ENCODE results near the gene ZBTB1. TPM values are rescaled to one million over a fixed set of nuclear protein-coding genes. Genes with fewer than 3 reads are reported as not detected.
A peak's percentile ranks its signal among the peaks of the same experiment; 100 is the strongest.
"Not testable (repeated sequence)": the region's sequence is repeated elsewhere in the genome, so short reads cannot be mapped to it uniquely, and the experiment has no call there.

The ZBTB1 gene
- total RNA-seq, 2 donors from 2014 or later = 49.6 to 69.7 TPM

DNA sequence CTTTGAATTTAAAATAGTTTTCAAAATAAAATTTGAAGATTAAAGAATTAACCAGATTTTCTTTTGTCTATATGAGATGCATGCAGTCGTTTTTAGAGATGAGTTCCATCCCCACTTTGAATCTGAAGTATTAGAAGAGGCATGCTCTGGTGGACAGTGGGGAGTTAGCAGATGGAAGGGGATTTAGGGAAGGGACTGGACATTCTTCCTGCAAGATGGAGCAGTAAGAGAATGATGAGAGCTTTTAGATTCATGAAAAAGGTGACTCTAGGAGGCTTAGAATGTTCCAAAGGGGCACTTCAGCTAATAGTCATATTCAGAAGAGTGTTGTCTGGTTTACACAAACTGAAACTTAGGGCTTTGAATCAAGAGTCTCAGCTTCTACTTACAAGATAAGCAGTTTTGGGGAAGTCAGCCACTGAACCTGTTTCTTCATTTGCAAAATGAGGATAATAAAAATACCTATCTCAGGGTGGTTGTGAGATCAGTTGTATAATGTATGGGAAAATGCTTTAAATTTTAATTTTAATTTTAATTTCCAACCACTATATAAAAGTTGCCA is 3.7 kb downstream of the ZBTB1 start:
- DNase-seq (ENCODE audit: low spot score in 2 of 2) (no peak), ATAC-seq (no peak)
- H3K9me3 Mint-ChIP-seq = no peaks in the 10 kb centered on the region
- peaks cover 10 to 18% of the 10 kb centered on the region in 2 donors for H3K36me3 Mint-ChIP-seq
- peak overlapping the region; percentile 89 to 97 for H3K27ac Mint-ChIP-seq

DNA sequence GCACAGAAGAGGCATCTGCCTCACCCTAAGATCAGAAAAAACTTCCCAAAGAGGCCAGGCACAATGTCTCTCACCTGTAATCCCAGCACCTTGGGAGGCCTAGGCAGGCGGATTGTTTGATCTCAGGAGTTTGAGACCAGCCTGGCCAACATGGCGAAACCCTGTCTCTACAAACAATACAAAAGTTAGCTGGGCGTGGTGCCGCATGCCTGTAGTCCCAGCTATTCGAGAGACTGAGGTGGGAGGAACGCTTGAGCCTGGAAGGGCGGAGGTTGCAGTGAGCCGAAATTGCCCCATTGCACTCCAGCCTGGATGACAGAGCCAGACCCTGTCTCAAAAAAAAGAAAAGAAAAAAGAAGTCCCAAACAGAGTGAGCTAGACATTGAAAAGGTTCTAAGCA is 4.5 kb downstream of the ZBTB1 start:
- ATAC-seq (no peak), DNase-seq (ENCODE audit: low spot score in 2 of 2) (no peak)
- Mint-ChIP-seq H3K27ac (peak overlapping the region; percentile 89 to 97), H3K36me3 (peaks cover 10 to 23% of the 10 kb centered on the region in 2 donors), H3K9me3 (no peaks in the 10 kb centered on the region)

DNA sequence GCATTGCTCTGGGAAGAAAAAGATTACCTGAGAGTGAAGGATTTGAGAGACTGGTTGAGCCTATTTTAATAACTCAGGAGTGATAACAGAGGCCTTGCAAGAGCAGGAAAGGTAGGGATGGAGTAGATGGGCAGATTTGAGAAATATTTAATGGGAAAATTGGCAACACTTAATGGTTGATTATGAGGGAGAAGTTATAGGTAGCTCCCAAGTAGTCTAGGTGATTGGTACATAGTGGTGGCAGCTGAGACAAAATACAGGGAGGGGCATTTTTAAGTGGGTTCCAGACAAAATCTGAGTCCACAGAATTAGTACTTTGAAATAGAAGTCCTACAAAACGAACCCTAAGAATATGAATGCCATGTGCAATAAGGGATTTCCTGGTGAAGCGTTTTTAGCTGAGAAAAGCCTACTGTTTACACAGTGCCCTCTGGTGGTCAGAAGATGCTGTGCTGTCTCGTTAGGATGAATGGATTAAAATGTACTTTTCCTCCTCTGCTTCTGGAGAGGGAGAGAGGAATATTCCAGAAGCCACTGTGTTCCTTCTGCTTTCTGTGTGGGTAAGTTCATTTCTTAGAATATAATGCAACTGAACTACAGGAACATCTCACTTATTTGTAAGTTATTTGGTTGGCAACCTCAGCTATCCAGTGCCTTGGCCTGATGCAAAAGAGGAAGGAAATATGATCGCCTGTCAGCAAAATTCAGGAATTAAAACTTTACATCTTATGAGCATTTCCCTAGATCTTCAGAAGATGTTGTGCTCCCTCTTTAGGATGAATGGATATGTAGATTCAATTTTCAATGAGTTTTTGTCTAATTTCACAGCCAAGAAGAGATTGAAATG is 6.5 kb downstream of the ZBTB1 start:
- peaks cover 0 to 16% of the 10 kb centered on the region in 2 donors for H3K36me3 Mint-ChIP-seq

DNA sequence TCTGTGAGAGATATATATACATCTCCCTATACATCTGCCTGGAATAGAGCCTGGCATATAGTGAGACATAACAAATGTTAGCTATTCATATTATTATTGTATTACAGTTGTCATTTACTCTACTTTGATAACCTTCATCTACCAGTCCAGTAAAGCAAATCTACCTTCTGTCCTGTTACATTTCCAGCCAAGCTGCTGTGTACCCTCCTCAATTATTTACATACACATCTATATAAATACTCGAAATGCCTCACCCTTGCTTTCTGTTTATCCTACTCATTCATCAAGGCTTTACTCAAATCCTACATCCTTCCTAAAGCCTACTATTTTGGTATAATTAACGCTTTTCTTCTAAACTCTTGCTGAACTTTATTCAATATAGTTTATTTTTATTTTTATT is 8.7 kb downstream of the ZBTB1 start:
- H3K36me3 Mint-ChIP-seq = peaks cover 0 to 8% of the 10 kb centered on the region in 2 donors
- no peak overlapping the region for H3K27ac Mint-ChIP-seq
- no peak for DNase-seq (ENCODE audit: low spot score in 2 of 2)
- no peaks in the 10 kb centered on the region for H3K9me3 Mint-ChIP-seq
- ATAC-seq = no peak

More for the DNA sequence above, 6.5 kb downstream of the ZBTB1 start:
- ATAC-seq (no peak), DNase-seq (ENCODE audit: low spot score in 2 of 2) (peak in 1 of 2 donors; percentile 68)
- Mint-ChIP-seq H3K27ac (peak overlapping the region; percentile 44 to 89), H3K9me3 (no peaks in the 10 kb centered on the region)

DNA sequence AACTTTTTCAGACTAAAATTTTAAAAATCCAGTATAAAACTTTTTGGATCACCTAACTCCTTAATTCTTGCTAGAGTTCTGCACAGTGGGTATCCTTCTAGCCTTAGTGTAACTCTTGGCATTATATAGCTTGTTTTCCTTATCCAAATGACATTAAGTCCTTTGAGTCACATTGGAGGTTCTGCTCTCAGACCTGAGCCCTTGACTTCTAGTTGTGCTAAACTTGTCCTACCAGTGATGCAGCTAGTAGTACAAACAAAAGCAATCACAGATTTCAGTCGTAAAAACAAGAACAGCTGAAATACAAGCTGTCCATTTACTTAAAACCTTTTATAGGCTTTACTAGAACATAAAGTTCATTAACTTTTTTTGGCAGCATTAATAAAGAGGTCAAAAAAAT is 10.5 kb downstream of the ZBTB1 start:
- no peak for DNase-seq (ENCODE audit: low spot score in 2 of 2)
- Mint-ChIP-seq H3K9me3 (no peaks in the 10 kb centered on the region), H3K27ac (no peak overlapping the region), H3K36me3 (peaks cover 0 to 8% of the 10 kb centered on the region in 2 donors)
- ATAC-seq = no peak

DNA sequence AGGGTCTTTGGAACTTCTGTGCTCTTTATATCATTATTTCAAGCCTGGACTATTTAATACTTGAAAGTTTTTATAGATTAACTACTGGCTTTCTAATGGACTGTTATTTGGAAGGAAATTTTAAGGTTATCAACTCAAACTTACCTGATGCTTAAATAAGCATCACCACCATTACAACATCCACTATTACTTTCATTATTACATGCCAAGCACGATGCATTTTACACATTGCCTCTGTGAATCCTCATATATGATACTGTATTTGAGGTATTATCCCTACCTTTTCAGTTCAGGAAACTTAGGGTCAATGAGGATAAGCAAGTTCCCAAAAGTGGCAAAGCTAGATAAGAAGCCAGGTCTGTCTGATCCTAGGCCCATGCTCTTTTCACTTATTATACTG is 12.4 kb downstream of the ZBTB1 start:
- no peak overlapping the region for H3K27ac Mint-ChIP-seq
- no peak for ATAC-seq

DNA sequence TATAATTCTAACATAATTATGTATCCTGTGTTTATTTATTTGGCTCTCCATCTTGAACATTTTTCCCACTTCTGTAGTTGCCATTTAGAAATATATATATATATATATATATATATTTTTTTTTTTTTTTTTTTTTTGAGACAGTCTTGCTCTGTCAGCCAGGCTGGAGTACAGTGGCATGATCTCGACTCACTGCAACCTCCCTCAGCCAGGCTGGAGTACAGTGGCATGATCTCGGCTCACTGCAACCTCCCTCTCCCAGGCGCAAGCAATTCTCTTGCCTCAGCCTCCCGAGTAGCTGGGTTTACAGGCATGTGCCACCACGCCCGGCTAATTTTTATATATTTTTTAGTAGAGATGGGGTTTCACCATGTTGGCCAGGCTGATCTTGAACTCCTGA is 13.1 kb downstream of the ZBTB1 start:
- H3K27ac Mint-ChIP-seq; H3K36me3 Mint-ChIP-seq; H3K9me3 Mint-ChIP-seq; DNase-seq (ENCODE audit: low spot score in 2 of 2); ATAC-seq: not testable (repeated sequence)

More for the DNA sequence above, 12.4 kb downstream of the ZBTB1 start:
- no peaks in the 10 kb centered on the region for H3K9me3 Mint-ChIP-seq
- peaks cover 0 to 8% of the 10 kb centered on the region in 2 donors for H3K36me3 Mint-ChIP-seq
- no peak for DNase-seq (ENCODE audit: low spot score in 2 of 2)

DNA sequence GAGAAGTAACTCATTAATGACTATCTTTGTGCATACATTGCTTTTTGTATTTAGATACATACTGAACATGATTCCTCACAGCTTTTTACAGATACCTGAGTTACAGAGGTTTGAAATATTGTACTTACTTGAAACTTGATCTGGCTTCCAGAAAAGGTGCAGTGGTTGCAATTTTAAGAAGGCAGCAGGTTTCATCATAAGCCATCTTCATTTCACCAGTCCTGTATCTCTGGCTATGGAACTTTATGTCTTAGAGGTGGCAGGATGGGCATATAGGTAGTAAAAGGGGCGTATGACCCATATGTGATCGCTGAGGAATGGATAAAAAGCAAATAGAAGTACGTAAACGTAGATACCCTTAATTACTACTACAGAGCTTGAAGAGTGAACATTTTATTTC is 13.7 kb downstream of the ZBTB1 start:
- Mint-ChIP-seq H3K36me3 (peaks cover 0 to 8% of the 10 kb centered on the region in 2 donors), H3K27ac (no peak overlapping the region), H3K9me3 (no peaks in the 10 kb centered on the region)
- no peak for DNase-seq (ENCODE audit: low spot score in 2 of 2)
- no peak for ATAC-seq

DNA sequence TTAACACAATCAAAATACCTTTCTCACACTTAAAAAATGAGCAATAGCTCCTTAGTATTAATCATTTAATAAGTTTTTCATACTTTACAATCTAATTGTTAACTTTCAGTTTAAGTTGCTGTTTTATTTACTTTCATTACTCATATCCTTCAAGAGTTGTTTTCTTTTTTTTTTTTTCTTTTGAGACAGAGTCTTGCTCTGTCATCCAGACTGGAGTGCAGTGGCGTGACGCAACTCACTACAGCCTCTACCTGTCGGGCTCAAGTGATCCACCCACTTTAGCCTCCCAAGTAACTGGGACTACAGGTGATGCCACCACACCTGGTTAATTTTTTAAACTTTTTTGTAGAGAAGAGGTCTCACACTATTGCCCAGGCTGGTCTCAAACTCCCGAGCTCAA is 16.1 kb downstream of the ZBTB1 start:
- no peaks in the 10 kb centered on the region for H3K9me3 Mint-ChIP-seq

DNA sequence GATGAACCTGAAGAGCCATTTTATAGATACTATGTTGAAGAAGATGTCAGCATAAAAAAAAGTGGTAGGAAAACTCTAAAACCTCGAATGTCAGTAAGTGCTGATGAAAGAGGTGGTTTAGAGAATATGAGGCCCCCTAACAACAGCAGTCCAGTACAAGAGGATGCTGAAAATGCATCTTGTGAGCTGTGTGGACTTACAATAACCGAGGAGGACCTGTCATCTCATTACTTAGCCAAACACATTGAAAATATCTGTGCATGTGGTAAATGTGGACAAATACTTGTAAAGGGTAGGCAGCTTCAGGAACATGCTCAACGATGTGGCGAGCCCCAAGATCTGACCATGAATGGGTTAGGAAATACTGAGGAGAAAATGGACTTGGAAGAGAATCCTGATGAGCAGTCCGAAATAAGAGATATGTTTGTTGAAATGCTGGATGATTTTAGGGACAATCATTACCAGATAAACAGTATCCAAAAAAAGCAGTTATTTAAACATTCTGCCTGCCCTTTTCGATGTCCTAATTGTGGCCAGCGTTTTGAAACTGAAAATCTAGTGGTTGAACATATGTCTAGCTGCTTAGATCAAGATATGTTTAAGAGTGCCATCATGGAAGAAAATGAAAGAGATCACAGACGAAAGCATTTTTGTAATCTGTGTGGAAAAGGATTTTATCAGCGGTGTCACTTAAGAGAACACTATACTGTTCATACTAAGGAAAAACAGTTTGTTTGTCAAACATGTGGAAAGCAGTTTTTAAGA is 18.2 kb downstream of the ZBTB1 start:
- Mint-ChIP-seq H3K9me3 (no peaks in the 10 kb centered on the region), H3K27ac (no peak overlapping the region), H3K36me3 (peaks cover 0 to 18% of the 10 kb centered on the region in 2 donors)
- ATAC-seq = no peak
- no peak for DNase-seq (ENCODE audit: low spot score in 2 of 2)

More for the DNA sequence above, 16.1 kb downstream of the ZBTB1 start:
- Mint-ChIP-seq H3K27ac (no peak overlapping the region), H3K36me3 (peaks cover 0 to 7% of the 10 kb centered on the region in 2 donors)
- ATAC-seq (no peak), DNase-seq (ENCODE audit: low spot score in 2 of 2) (no peak)

DNA sequence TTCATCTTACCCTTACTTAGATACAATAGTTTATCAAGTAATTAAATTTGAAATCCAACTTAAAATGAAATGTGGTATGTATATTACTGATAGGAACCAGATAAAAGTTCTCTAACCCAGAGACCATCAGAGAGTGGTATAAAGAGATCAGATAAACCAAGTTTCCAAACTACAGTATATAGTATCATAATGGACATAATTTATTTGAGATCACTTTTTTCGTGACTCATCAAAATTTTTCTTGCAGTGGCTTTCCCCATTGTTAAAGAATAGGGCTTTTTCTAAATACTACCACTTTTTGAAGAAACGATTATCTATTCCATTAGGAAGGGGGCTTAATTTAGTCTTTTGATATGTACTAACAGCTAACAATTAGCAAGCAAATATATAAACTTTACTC is 20.8 kb downstream of the ZBTB1 start:
- Mint-ChIP-seq H3K27ac (no peak overlapping the region), H3K9me3 (no peaks in the 10 kb centered on the region), H3K36me3 (peaks cover 0 to 18% of the 10 kb centered on the region in 2 donors)
- no peak for DNase-seq (ENCODE audit: low spot score in 2 of 2)
- ATAC-seq = no peak

DNA sequence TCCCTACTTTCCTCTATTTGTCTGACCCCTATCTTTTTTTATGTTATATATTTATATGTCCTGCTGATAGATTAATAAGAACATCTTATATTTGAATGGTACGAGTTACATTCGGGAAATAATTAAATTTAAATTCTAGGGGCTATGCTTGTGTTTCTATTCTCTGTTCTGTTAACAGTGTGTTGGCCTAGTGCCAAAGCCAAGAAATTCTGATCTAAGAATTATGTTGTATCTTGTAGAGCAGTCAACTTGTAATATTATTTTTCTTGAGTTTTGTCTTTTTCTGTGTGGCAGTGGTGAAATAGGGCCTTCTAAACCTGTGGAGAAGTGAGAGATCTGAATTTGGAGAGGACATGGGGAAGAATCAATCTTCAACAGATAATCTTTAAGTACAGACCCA is 27.0 kb downstream of the ZBTB1 start:
- Mint-ChIP-seq H3K9me3 (no peaks in the 10 kb centered on the region), H3K27ac (no peak overlapping the region), H3K36me3 (peaks cover 0 to 4% of the 10 kb centered on the region in 2 donors)
- no peak for DNase-seq (ENCODE audit: low spot score in 2 of 2)
- no peak for ATAC-seq

DNA sequence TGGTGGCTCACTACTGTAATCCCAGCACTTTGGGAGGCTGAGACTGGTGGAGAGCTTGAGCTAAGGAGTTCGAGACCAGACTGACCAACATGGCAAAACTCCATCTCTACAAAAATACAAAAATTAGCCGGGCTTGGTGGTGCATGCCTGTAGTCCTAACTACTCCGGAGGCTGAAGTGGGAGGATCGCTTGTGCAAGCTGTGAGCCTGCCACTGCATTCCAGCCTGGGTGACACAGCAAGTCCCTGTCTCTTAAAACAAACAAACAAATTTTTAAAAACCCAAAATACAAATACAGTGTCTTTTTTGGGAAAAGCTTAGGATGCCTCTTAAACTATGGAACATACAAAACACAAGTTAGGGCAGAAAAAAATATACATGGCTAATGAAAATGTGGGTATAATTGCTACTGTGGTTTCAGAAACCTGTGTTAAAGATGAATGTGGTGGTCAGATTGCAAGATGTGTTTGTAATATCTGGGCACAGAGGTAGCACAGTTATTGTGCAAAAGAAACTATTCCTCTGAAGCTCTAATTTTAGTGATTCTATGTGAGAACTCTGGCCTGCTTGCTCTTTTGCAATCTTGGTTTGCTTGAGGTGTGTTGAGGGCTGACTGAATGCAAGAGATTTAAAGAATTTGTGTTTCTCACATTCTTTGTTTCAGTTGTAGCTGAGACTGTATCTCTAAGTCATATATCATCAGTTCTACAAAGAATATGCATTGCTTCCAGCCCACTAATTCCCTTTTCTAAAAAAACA is 32.1 kb downstream of the ZBTB1 start:
- Mint-ChIP-seq H3K36me3 (peaks cover 25% of the 10 kb centered on the region in 2 donors), H3K27ac (no peak overlapping the region), H3K9me3 (peaks cover 0 to 11% of the 10 kb centered on the region in 2 donors)
- DNase-seq (ENCODE audit: low spot score in 2 of 2) = no peak
- no peak for ATAC-seq

DNA sequence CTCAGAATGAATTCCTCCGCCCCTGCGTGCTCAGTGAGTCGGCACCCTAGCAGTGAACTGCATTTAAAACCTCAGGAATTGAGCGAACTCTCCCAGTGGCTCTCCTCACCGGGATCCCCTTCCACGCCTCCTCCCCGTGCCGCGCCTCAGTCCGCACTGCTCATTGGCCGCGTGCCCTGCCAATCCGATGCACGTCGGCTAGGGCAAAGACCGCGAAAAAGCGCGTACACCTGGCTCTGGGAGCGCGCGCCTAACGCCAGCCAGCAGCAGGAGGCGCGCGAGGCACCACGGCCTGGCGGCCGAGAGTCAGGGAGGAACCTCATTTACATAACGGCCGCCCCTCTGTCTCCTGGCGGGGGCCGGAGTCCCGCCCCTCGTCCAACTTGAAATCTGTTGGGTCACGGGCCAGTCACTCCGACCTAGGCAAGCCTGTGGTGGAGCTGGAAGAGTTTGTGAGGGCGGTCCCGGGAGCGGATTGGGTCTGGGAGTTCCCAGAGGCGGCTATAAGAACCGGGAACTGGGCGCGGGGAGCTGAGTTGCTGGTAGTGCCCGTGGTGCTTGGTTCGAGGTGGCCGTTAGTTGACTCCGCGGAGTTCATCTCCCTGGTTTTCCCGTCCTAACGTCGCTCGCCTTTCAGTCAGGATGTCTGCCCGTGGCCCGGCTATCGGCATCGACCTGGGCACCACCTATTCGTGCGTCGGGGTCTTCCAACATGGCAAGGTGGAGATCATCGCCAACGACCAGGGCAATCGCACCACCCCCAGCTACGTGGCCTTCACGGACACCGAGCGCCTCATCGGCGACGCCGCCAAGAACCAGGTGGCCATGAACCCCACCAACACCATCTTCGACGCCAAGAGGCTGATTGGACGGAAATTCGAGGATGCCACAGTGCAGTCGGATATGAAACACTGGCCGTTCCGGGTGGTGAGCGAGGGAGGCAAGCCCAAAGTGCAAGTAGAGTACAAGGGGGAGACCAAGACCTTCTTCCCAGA is 35.9 kb downstream of the ZBTB1 start, which contains the start of gene HSPA2:
Gene HSPA2, plus strand, starts transcription at position 534 of the 995 bp plus-strand sequence. Its CDS starts 109 bp downstream, at position 643.
- ATAC-seq = peak; percentile 93 to 96
- Mint-ChIP-seq H3K36me3 (peaks cover 33 to 34% of the 10 kb centered on the region in 2 donors), H3K27ac (peak within 1 kb of the TSS; percentile 88 to 96)

DNA sequence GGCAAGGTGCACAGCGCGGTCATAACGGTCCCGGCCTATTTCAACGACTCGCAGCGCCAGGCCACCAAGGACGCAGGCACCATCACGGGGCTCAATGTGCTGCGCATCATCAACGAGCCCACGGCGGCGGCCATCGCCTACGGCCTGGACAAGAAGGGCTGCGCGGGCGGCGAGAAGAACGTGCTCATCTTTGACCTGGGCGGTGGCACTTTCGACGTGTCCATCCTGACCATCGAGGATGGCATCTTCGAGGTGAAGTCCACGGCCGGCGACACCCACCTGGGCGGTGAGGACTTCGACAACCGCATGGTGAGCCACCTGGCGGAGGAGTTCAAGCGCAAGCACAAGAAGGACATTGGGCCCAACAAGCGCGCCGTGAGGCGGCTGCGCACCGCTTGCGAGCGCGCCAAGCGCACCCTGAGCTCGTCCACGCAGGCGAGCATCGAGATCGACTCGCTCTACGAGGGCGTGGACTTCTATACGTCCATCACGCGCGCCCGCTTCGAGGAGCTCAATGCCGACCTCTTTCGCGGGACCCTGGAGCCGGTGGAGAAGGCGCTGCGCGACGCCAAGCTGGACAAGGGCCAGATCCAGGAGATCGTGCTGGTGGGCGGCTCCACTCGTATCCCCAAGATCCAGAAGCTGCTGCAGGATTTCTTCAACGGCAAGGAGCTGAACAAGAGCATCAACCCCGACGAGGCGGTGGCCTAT is 36.8 kb downstream of the ZBTB1 start:
- peak; percentile 8 to 63 for DNase-seq (ENCODE audit: low spot score in 2 of 2)
- Mint-ChIP-seq H3K36me3 (peaks cover 33 to 34% of the 10 kb centered on the region in 2 donors), H3K27ac (peak overlapping the region; percentile 44 to 88), H3K9me3 (peaks cover 4 to 12% of the 10 kb centered on the region in 2 donors)
- ATAC-seq = no peak

More for the DNA sequence above, 35.9 kb downstream of the ZBTB1 start, which contains the start of gene HSPA2:
- DNase-seq (ENCODE audit: low spot score in 2 of 2) = peak; percentile 97 to 99
- peaks cover 4 to 12% of the 10 kb centered on the region in 2 donors for H3K9me3 Mint-ChIP-seq
